Neural progenitor cell (in vitro differentiated cells): ENCODE data around the gene RPS27L.

Experiments used
- EZH2 ChIP-seq: fragments of 200-600 bp; sonication (generic); IDR thresholded peaks from 2 replicates; pipeline ENCODE4 v1.6.1; 2017; ENCODE audit warnings: antibody characterized with exemption, mild to moderate bottlenecking, moderate library complexity
- EZH2phosphoT487 ChIP-seq: fragments of 200-600 bp; sonication (generic); IDR thresholded peaks from 2 replicates; pipeline ENCODE4 v1.6.1; 2017; ENCODE audit warnings: antibody characterized with exemption
- TF ChIP-seq, protein P1 (sequence below): fragments of 200-600 bp; sonication (generic); IDR thresholded peaks from 2 replicates; pipeline ENCODE4 v1.5.1; 2017; ENCODE audit warnings: antibody characterized with exemption, mild to moderate bottlenecking

DNA sequence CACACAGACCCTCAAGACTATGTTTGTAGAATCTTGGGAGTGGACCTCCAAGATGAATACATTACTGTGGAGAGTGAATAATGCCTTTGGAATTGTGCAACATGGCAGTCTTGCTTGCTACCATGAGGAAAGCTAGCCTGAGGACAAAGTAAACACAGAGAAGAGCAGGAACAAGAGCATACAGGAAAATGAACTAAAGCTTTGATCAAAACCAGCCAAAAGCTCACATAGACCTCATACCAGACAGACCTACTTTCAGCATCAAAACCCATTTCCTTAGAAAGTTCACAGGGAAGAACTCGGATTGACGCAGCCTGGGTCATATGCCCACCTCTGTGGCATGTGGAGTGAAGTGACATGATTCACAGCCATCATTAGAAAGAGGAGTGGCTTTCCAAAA is 28.8 kb upstream of the RPS27L start:
- TF ChIP-seq, protein P1, sequence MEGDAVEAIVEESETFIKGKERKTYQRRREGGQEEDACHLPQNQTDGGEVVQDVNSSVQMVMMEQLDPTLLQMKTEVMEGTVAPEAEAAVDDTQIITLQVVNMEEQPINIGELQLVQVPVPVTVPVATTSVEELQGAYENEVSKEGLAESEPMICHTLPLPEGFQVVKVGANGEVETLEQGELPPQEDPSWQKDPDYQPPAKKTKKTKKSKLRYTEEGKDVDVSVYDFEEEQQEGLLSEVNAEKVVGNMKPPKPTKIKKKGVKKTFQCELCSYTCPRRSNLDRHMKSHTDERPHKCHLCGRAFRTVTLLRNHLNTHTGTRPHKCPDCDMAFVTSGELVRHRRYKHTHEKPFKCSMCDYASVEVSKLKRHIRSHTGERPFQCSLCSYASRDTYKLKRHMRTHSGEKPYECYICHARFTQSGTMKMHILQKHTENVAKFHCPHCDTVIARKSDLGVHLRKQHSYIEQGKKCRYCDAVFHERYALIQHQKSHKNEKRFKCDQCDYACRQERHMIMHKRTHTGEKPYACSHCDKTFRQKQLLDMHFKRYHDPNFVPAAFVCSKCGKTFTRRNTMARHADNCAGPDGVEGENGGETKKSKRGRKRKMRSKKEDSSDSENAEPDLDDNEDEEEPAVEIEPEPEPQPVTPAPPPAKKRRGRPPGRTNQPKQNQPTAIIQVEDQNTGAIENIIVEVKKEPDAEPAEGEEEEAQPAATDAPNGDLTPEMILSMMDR, result no peak
- no peak for TF ChIP-seq EZH2
- no peak for TF ChIP-seq EZH2phosphoT487
